HEK293 (cell line): ENCODE results near the gene NTN3.
A peak's percentile ranks its signal among the peaks of the same experiment; 100 is the strongest.

Experiments used
- CTCF ChIA-PET: fragments of 350-600 bp; formaldehyde crosslinking; extraction: SDS; loops from one replicate; lab custom pipeline; 2021; ENCODE audit warnings: antibody characterized with exemption; lab: Yijun Ruan, JAX
- POLR2A ChIA-PET: fragments of 300-600 bp; formaldehyde crosslinking; extraction: SDS; loops from one replicate; lab custom pipeline; 2020; ENCODE audit warnings: antibody characterized with exemption, inconsistent platforms; lab: Yijun Ruan, JAX
- H3K27ac ChIP-seq: fragments of 200-500 bp; sonication (Bioruptor generic); 2 replicates; pipeline ENCODE4 v1.5.1; 2014; ENCODE audit warnings: low read depth, low read length, control low read depth, inconsistent platforms; ENCODE audit errors: extremely low read depth
- H3K36me3 ChIP-seq, 2 experiments: fragments of 200-500 bp in 1 of 2; sonication (Bioruptor generic) in 1 of 2; 1 replicate in 1 of 2; 2 replicates in 1 of 2; pipeline ENCODE4 v1.5.1; 2014 to 2017; ENCODE audit warnings: inconsistent platforms in 2 of 2, low read length in 2 of 2; ENCODE audit not compliant: control insufficient read depth in 2 of 2, insufficient read depth in 1 of 2
- H3K4me1 ChIP-seq: fragments of 200-500 bp; sonication (Bioruptor generic); 2 replicates; pipeline ENCODE4 v1.5.1; 2014; ENCODE audit warnings: mild to moderate bottlenecking, low read length, inconsistent platforms; ENCODE audit not compliant: control insufficient read depth, insufficient read depth
- H3K4me3 ChIP-seq: 2 replicates; pipeline ENCODE4 v1.5.1; 2011; ENCODE audit warnings: low read depth, mild to moderate bottlenecking, control low read depth, low read length, moderate library complexity
- H3K9me3 ChIP-seq: fragments of 200-500 bp; sonication (Bioruptor generic); 2 replicates; pipeline ENCODE4 v1.5.1; 2014; ENCODE audit warnings: low read depth, low read length, inconsistent platforms; ENCODE audit not compliant: control insufficient read depth, insufficient read depth
- KLF17 ChIP-seq: fragments of 450-650 bp; formaldehyde crosslinking; IDR thresholded peaks from 2 replicates; pipeline ENCODE4 v1.5.1; 2016; ENCODE audit warnings: missing biosample characterization, missing genetic modification characterization
- PRDM2 ChIP-seq: fragments of 450-650 bp; formaldehyde crosslinking; IDR thresholded peaks from 2 replicates; pipeline ENCODE4 v1.5.1; 2016; ENCODE audit warnings: missing biosample characterization, missing genetic modification characterization, borderline replicate concordance
- PRDM4 ChIP-seq: fragments of 450-650 bp; formaldehyde crosslinking; IDR thresholded peaks from 2 replicates; pipeline ENCODE4 v1.5.1; 2017; ENCODE audit warnings: missing biosample characterization, missing genetic modification characterization
- SETDB1 ChIP-seq: IDR thresholded peaks from one replicate; pipeline ENCODE4 v1.6.1; 2017; ENCODE audit warnings: mild to moderate bottlenecking, low read length, moderate library complexity, mixed read lengths; ENCODE audit not compliant: insufficient read length
- ZBTB17 ChIP-seq: fragments of 450-650 bp; formaldehyde crosslinking; IDR thresholded peaks from 2 replicates; pipeline ENCODE4 v1.5.1; 2016; ENCODE audit warnings: missing biosample characterization, missing genetic modification characterization
- ZIC2 ChIP-seq: fragments of 450-650 bp; formaldehyde crosslinking; IDR thresholded peaks from 2 replicates; pipeline ENCODE4 v1.5.1; 2016; ENCODE audit warnings: missing biosample characterization, missing genetic modification characterization
- ZNF155 ChIP-seq: fragments of 450-650 bp; formaldehyde crosslinking; IDR thresholded peaks from 2 replicates; pipeline ENCODE4 v1.5.1; 2016; ENCODE audit warnings: missing biosample characterization, missing genetic modification characterization
- ZNF274 ChIP-seq, 2 experiments: fragments of 200-500 bp in 1 of 2; fragments of 450-650 bp in 1 of 2; sonication (Bioruptor generic) in 1 of 2; formaldehyde crosslinking in 1 of 2; IDR thresholded peaks; 2 replicates each; pipeline versions ENCODE4 v1.5.1 to v1.6.1; 2014 to 2016; ENCODE audit warnings: borderline replicate concordance in 1 of 2, inconsistent platforms in 1 of 2, low read length in 1 of 2, missing biosample characterization in 1 of 2, missing genetic modification characterization in 1 of 2
- ZNF311 ChIP-seq: fragments of 450-650 bp; formaldehyde crosslinking; IDR thresholded peaks from 2 replicates; pipeline ENCODE4 v1.5.1; 2017; ENCODE audit warnings: missing biosample characterization, missing genetic modification characterization, borderline replicate concordance
- ZNF350 ChIP-seq: fragments of 450-650 bp; formaldehyde crosslinking; IDR thresholded peaks from 2 replicates; pipeline ENCODE4 v1.5.0; 2017; ENCODE audit warnings: missing biosample characterization, mild to moderate bottlenecking, missing genetic modification characterization
- ZNF473 ChIP-seq: fragments of 450-650 bp; formaldehyde crosslinking; IDR thresholded peaks from 2 replicates; pipeline ENCODE4 v1.5.1; 2017; ENCODE audit warnings: missing biosample characterization, missing genetic modification characterization
- ZNF488 ChIP-seq: fragments of 450-650 bp; formaldehyde crosslinking; IDR thresholded peaks from 2 replicates; pipeline ENCODE4 v1.5.1; 2016; ENCODE audit warnings: missing biosample characterization, missing genetic modification characterization
- ZNF560 ChIP-seq: fragments of 450-650 bp; formaldehyde crosslinking; IDR thresholded peaks from 2 replicates; pipeline ENCODE4 v1.5.1; 2017; ENCODE audit warnings: missing biosample characterization, missing genetic modification characterization, borderline replicate concordance
- ZNF677 ChIP-seq: fragments of 450-650 bp; IDR thresholded peaks from 2 replicates; pipeline ENCODE4 v1.5.0; 2018; ENCODE audit warnings: missing biosample characterization, mild to moderate bottlenecking, missing genetic modification characterization, moderate library complexity
- ZNF692 ChIP-seq: fragments of 450-650 bp; formaldehyde crosslinking; IDR thresholded peaks from 2 replicates; pipeline ENCODE4 v1.5.1; 2016; ENCODE audit warnings: missing biosample characterization, missing genetic modification characterization
- ZNF792 ChIP-seq: fragments of 450-650 bp; formaldehyde crosslinking; IDR thresholded peaks from 2 replicates; pipeline ENCODE4 v1.5.1; 2016; ENCODE audit warnings: missing biosample characterization, missing genetic modification characterization
- ZNF843 ChIP-seq: fragments of 450-650 bp; formaldehyde crosslinking; IDR thresholded peaks from 2 replicates; pipeline ENCODE4 v1.5.1; 2016; ENCODE audit warnings: missing biosample characterization, missing genetic modification characterization
- ZSCAN18 ChIP-seq: fragments of 450-650 bp; formaldehyde crosslinking; IDR thresholded peaks from 2 replicates; pipeline ENCODE4 v1.5.1; 2016; ENCODE audit warnings: missing biosample characterization, missing genetic modification characterization
- ZSCAN23 ChIP-seq: fragments of 450-650 bp; formaldehyde crosslinking; IDR thresholded peaks from 2 replicates; pipeline ENCODE4 v1.5.1; 2016; ENCODE audit warnings: missing biosample characterization, missing genetic modification characterization
- ZSCAN5A ChIP-seq: fragments of 450-650 bp; formaldehyde crosslinking; IDR thresholded peaks from 2 replicates; pipeline ENCODE4 v1.5.1; 2016; ENCODE audit warnings: missing biosample characterization, missing genetic modification characterization

NTN3 gene

GRCh38 chr16:2425825-2426430 is 45.2 kb upstream of the NTN3 start (continued):
- no peak for TF ChIP-seq PRDM2 (tag by site-specific recombination)
- TF ChIP-seq ZNF692: peak; percentile 58
- no peak for TF ChIP-seq ZSCAN23 (tag by site-specific recombination)
- no peak for TF ChIP-seq SETDB1
- no peak for TF ChIP-seq ZNF792 (tag by site-specific recombination)
- TF ChIP-seq ZNF488: no peak
- no peak for TF ChIP-seq ZNF311 (tag by site-specific recombination)

- Histone ChIP-seq H3K4me1 (no peaks in the 10 kb centered on the region; the same call in 1 of the 2 replicates), H3K36me3 (peaks cover 9 to 13% of the 10 kb centered on the region in 2 experiments; a peak in 2 of 3 replicates), H3K4me3 (no peak overlapping the region), H3K9me3 (no peaks in the 10 kb centered on the region), H3K27ac (no peak overlapping the region)
- ChIA-PET CTCF (no interaction called here), POLR2A (interaction anchor here (1.0 to 1.4 kb wide), 2 partner anchors 33 to 175 kb away, joined by 3 read pairs; partner anchors contain the start of genes ECI1 and TEDC2)
- TF ChIP-seq ZSCAN5A (tag by site-specific recombination): no peak
- TF ChIP-seq ZNF560 (tag by site-specific recombination): no peak
- no peak for TF ChIP-seq PRDM4
- no peak for TF ChIP-seq ZNF677 (tag by site-specific recombination)
- TF ChIP-seq ZNF155: no peak
- TF ChIP-seq ZNF350: no peak
- TF ChIP-seq ZNF473: no peak
- TF ChIP-seq ZBTB17 (tag by site-specific recombination): no peak
- TF ChIP-seq ZNF274 (IDR thresholded peaks at IDR 0.05; ENCODE audit: low read length): no peak
- no peak for TF ChIP-seq ZNF274 (tag by site-specific recombination; IDR thresholded peaks at IDR 0.05; ENCODE audit: borderline replicate concordance)
- TF ChIP-seq ZIC2 (tag by site-specific recombination): no peak
- TF ChIP-seq ZNF843 (tag by site-specific recombination): no peak
- TF ChIP-seq KLF17: no peak
- no peak for TF ChIP-seq ZSCAN18
- TF ChIP-seq, all 188 proteins: peak for 0
Observed at GRCh38 chr16:2426941-2427361, 44.1 kb upstream of the NTN3 start.
